Skeletal muscle satellite cell (primary cell): ENCODE data around the gene TAL1. TPM values are rescaled to one million over a fixed set of nuclear protein-coding genes. Genes with fewer than 3 reads are reported as not detected.
"Not testable (repeated sequence)": the region's sequence is repeated elsewhere in the genome, so short reads cannot be mapped to it uniquely, and the experiment has no call there.

Experiments
- H3K27me3 ChIP-seq: 2 replicates; pipeline ENCODE4 v1.7.0; 2013; ENCODE audit warnings: low read length; ENCODE audit not compliant: control insufficient read depth, insufficient read depth
- H3K36me3 ChIP-seq: 2 replicates; pipeline ENCODE4 v1.7.0; 2013; ENCODE audit warnings: mild to moderate bottlenecking, control low read depth, low read length; ENCODE audit not compliant: insufficient read depth
- H3K4me1 ChIP-seq: 2 replicates; pipeline ENCODE4 v1.7.0; 2013; ENCODE audit warnings: low read length; ENCODE audit not compliant: control insufficient read depth, insufficient read depth
- H3K4me2 ChIP-seq: 2 replicates; pipeline ENCODE4 v1.7.0; 2013; ENCODE audit warnings: mild to moderate bottlenecking, low read length
- H3K4me3 ChIP-seq: 2 replicates; pipeline ENCODE4 v1.7.0; 2013; ENCODE audit warnings: low read length
- H3K9ac ChIP-seq: 2 replicates; pipeline ENCODE4 v1.7.0; 2013; ENCODE audit warnings: mild to moderate bottlenecking, low read depth, low read length, moderate library complexity
- H3K9me3 ChIP-seq: replicated peaks from 2 replicates; pipeline ENCODE4 v1.7.0; 2013; ENCODE audit warnings: mild to moderate bottlenecking, control low read depth, low read length
- total RNA-seq: library from RNA; depleted of rRNA; stranded (reverse); fragments of >200 nt; gene quantifications from 2 replicates; pipeline ENCODE4 v1.2.3, GENCODE V29; 2012; rRNA removed

TAL1 gene
- not detected in 2 replicates for total RNA-seq

DNA sequence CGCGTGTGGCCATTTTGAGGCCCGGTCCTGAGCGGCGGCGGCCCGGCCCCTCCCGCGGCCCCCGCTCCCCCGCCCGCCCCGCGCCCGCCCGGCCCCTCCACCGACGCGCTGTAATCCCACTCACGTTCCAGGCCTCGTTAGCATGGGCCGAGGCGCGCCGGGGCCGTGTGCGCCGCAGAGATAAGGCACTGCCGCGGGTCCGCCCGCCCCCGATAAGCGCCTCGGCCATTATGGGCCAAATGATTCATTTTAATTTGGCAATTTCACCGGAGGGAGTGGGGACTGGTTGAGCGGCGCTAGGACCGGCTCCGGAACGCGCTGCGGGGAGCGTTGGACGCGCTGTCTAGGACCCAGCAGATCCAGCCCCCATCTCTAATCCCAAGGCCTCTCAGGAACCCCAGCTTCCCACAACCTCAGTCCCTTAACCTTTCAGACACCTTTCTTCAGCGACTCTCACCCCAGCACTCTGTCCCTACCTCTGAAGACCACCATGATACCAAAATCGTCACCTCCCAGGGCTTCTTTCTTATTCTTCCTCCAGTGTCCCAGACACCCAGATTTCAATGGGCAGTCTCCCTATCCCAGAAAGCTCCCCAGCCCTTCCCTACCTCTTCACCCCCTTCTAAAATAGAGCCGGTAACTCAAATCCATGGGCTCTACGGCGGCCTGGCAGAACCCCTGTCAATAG, at the start of gene TAL1:
TSS of gene TAL1 (minus strand) at position 39 of the 688 bp plus-strand sequence. CDS start 6,337 bp downstream, outside the sequence.
- peak within 1 kb of the TSS; percentile 60 for H3K4me2 ChIP-seq
- H3K36me3 ChIP-seq: no peaks in the 10 kb centered on the region
- H3K9ac ChIP-seq: no peak within 1 kb of the TSS
- peak within 1 kb of the TSS; percentile 14 for H3K4me3 ChIP-seq
- peaks cover 6% of the 10 kb centered on the region for H3K4me1 ChIP-seq
- H3K27me3 ChIP-seq: peaks cover 80% of the 10 kb centered on the region
- no peaks in the 10 kb centered on the region for H3K9me3 ChIP-seq

DNA sequence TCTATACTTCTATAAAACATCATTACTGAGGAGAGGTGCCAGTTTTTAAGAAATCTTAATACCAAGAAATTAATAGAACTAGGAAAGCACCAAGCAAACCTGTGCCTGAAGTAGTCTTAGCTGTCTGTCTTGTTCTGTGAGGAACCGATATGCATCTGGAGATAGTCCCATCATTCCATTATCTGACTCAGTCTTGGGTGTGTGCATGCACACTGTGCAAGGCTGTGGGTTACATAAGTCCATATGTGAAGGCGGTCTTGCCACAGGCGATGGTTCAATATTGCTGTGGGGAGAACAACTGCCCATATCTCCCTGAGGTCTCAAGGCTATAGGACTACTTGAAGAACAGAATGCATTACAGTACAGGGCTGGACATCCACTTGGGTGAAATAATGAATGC, 48.1 kb upstream of the TAL1 start:
- Histone ChIP-seq H3K4me3 (no peak overlapping the region), H3K36me3 (peaks cover 28% of the 10 kb centered on the region), H3K4me1 (no peaks in the 10 kb centered on the region), H3K27me3 (no peaks in the 10 kb centered on the region), H3K9ac (no peak overlapping the region), H3K4me2 (no peak overlapping the region), H3K9me3 (no peaks in the 10 kb centered on the region)

DNA sequence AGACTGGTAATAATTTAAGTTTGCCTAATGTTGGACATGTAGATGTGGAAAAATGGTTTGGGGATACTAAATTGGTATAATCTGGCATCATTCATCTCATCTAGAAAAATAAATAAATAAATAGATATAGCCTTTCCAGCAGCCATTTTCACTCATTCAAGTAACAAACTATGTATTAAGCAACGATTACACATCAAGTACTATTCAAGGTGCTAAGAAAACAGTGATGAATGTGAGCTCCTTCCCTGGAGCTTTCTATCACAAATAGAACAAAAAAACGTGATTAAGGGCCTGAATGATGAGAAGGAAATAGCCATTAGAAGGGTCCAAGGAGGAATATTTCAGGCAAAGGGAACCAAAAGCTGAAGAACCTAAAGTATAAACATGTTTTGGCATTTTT, 44.8 kb upstream of the TAL1 start:
- Histone ChIP-seq H3K4me2 (no peak overlapping the region), H3K9ac (no peak overlapping the region), H3K4me3 (no peak overlapping the region), H3K27me3 (no peaks in the 10 kb centered on the region), H3K4me1 (no peaks in the 10 kb centered on the region), H3K9me3 (no peaks in the 10 kb centered on the region), H3K36me3 (peaks cover 21% of the 10 kb centered on the region)

DNA sequence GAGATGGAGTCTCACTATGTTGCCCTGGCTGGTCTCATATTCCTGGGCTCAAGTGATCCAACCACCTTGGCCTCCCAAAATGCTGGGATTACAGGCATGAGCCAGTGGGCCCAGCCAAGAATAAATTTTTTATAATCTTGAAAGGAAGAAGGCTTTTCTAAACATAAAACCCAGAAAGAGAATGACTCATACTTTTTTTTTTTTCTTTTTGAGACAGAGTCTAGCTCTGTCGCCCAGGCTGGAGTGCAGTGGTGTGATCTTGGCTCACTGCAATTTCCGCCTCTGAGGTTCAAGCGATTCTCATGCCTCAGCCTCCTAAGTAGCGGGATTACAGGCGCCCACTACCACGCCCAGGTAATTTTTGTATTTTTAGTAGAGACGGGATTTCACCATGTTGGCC, 43.8 kb upstream of the TAL1 start:
- H3K4me3 ChIP-seq, H3K9ac ChIP-seq, H3K27me3 ChIP-seq, H3K4me1 ChIP-seq, H3K4me2 ChIP-seq, H3K9me3 ChIP-seq: not testable (repeated sequence)
- peaks cover 19% of the 10 kb centered on the region for H3K36me3 ChIP-seq

DNA sequence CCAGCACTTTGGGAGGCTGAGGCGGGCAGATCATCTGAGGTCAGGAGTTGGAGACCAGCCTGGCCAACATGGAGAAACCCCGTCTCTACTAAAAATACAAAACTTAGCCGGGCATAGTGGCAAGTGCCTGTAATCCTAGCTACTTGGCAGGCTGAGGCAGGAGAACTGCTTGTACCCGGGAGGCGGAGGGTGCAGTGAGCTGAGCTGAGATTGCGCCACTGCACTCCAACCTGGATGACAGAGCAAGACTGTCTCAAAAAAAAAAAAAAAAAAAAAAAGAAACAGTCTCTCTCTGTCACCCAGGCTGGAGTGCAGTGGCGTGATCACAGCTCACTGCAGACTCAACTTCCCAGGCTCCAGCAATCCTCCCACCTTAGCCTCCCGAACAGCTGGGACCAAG, 33.5 kb upstream of the TAL1 start:
- not testable (repeated sequence) for H3K27me3 ChIP-seq, H3K4me1 ChIP-seq, H3K9me3 ChIP-seq, H3K4me3 ChIP-seq, H3K4me2 ChIP-seq, H3K9ac ChIP-seq
- peaks cover 28% of the 10 kb centered on the region for H3K36me3 ChIP-seq

DNA sequence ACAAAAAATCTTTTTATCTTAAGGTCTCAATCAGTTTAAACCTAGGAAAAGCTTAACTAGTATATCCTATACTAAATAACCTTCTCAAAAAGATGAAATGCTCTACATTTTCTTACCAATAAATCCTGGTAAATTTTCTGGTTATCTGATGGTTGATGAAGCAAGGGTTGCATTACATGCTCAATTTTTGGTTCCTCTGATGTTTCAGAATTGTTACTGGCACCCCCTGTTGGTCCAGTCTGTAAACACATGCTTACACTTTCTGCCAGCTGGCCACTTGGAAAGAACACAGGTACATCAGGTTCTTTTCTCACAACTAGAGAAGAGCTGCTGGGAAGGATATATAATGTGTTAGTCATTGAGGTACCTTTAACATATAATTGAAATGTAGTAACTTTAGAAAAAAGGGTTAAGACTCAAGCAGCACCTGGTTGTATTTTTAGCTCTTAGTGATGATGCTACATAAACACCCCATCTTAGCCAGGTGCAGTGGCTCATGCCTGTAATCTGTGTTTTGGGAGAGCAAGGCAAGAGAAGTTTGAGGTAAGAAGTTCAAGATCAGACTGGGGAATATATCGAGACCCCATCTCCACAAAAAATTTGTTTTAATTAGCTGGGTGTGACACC, 30.9 kb upstream of the TAL1 start:
- Histone ChIP-seq H3K9me3 (no peaks in the 10 kb centered on the region), H3K36me3 (peaks cover 27% of the 10 kb centered on the region), H3K4me1 (no peaks in the 10 kb centered on the region), H3K27me3 (no peaks in the 10 kb centered on the region), H3K4me2 (no peak overlapping the region), H3K9ac (no peak overlapping the region), H3K4me3 (no peak overlapping the region)

DNA sequence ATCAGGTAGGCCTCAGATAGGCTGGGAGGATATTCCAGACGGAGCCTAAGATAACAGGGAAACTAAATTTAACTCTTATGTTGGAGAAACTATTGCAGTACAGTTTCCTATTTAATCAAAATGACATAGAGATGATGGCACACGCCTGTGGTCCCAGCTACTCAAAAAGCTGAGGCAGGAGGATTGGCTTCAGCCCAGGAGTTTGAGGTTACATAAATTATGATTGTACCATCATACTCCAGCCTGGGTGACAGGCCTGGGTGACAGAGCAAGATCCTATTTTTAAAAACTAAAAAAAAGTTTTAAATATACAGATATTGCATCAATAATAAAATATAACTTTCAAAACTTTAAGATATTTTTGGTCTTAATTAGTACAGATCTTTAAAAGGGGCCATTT, 25.2 kb upstream of the TAL1 start:
- Histone ChIP-seq H3K4me2 (no peak overlapping the region), H3K9ac (no peak overlapping the region), H3K4me3 (no peak overlapping the region), H3K36me3 (peaks cover 12% of the 10 kb centered on the region), H3K27me3 (no peaks in the 10 kb centered on the region), H3K9me3 (no peaks in the 10 kb centered on the region), H3K4me1 (no peaks in the 10 kb centered on the region)

DNA sequence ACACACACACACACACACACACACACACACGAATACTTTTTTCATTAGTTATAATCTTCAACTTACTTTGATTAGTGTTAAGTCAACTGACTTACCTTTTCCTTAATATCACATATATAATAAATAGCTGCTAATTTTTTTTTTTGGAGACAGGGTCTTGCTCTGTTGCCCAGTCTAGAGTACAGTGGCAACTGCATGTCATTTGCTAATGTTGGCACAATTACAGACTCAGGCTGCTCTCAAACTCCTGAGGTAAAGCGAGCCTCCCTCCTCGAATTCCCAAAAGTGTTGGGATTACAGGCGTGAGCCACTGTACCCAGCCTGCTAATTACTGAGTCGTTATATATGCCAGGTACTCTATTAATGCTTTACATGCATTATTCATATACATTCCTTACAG, 20.8 kb upstream of the TAL1 start:
- Histone ChIP-seq H3K4me1 (no peaks in the 10 kb centered on the region), H3K4me3 (no peak overlapping the region), H3K9ac (no peak overlapping the region), H3K4me2 (no peak overlapping the region), H3K9me3 (no peaks in the 10 kb centered on the region), H3K27me3 (no peaks in the 10 kb centered on the region), H3K36me3 (peaks cover 10% of the 10 kb centered on the region)

DNA sequence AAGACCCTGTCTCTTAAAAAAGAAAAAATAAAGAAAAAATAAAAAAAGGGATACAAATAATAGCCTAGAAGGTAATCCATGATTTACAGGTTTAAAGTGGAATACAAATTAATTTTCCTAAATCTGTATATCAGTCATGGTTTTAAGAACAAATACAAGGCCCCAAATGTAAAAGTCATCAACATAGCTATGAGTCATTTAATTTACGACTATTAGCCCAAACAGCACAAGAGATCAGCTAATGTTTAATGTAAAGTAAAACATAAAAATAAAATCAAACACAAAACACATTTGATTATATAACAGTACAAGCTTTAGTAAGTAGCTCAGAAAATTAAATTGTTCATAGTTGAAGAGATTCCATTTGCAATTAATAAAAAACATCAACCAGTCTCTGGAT, 20.3 kb upstream of the TAL1 start:
- H3K4me3 ChIP-seq: no peak overlapping the region
- no peak overlapping the region for H3K9ac ChIP-seq
- no peaks in the 10 kb centered on the region for H3K9me3 ChIP-seq
- H3K27me3 ChIP-seq: no peaks in the 10 kb centered on the region
- peaks cover 8% of the 10 kb centered on the region for H3K36me3 ChIP-seq
- H3K4me1 ChIP-seq: no peaks in the 10 kb centered on the region
- no peak overlapping the region for H3K4me2 ChIP-seq

DNA sequence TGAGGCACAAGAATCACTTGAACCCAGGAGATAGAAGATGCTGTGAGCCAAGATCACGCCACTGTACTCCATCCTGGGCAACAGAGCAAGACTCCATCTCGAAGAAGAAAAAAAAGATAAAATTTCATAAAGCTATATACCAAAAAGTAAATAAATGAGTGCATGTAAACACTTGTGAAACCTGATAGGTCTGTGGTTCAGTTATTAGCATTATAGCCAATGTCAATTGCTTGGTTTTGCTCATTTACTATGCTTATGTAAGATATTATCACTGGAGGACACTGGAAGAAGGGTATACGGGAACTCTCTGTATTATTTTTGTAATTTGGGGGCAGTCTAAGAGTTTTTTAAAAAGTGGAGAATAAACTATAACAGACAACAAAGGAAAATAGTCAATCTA, 17.7 kb upstream of the TAL1 start:
- peaks cover 8% of the 10 kb centered on the region for H3K36me3 ChIP-seq
- peaks cover 9% of the 10 kb centered on the region for H3K27me3 ChIP-seq
- no peak overlapping the region for H3K9ac ChIP-seq
- H3K4me2 ChIP-seq: no peak overlapping the region
- H3K4me3 ChIP-seq: no peak overlapping the region
- H3K4me1 ChIP-seq: no peaks in the 10 kb centered on the region
- H3K9me3 ChIP-seq: no peaks in the 10 kb centered on the region

DNA sequence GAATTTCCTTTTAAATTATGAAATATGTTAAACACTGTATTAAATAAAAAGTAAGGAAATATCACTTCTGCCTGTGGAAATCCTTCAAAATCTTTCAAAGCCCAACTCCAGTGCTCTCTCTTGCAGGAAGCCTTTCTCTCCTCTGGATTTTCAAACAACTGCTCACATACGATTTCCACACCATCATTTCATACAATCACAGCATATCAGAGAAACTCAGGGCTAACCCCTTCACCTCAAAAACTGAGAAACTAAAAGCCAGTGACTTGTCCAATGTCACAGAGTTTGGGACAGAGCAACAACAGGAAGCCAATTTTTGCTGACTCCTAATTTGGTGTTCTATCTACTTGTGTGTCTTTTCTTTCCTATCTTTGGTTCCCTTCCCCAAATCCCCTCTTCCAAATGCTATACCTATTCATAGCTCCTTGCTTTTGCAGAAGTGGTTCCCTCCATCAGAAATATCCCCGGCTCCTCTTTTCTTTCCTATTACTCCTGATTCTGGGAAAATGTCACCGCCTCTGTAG, 12.4 kb upstream of the TAL1 start:
- no peaks in the 10 kb centered on the region for H3K9me3 ChIP-seq
- peaks cover 46% of the 10 kb centered on the region for H3K27me3 ChIP-seq
- H3K4me3 ChIP-seq: no peak overlapping the region
- H3K9ac ChIP-seq: no peak overlapping the region
- H3K4me2 ChIP-seq: no peak overlapping the region
- no peaks in the 10 kb centered on the region for H3K36me3 ChIP-seq
- H3K4me1 ChIP-seq: no peaks in the 10 kb centered on the region

DNA sequence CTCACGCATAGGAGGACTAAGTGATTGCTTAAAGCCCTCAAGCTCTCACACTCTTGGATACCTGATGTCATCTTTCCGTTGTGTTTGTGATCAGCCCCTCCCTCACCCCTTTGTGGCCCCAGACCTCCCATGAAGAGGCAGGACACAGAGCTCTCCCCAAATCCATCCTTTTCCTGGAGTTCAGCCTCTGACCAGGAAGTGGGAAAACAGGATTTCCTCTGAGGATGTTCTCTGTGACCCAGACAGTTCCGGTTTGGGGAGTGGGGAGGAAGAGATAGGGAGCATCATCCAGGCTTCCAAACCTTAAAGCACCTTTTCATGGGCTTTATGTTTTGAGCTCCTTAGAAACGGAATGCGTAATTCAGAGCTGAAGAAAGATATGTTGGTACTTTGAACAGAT, 11.9 kb upstream of the TAL1 start:
- H3K4me3 ChIP-seq: no peak overlapping the region
- H3K27me3 ChIP-seq: peaks cover 50% of the 10 kb centered on the region

More for the DNA sequence above, 11.9 kb upstream of the TAL1 start:
- H3K36me3 ChIP-seq: no peaks in the 10 kb centered on the region
- H3K4me1 ChIP-seq: no peaks in the 10 kb centered on the region
- no peaks in the 10 kb centered on the region for H3K9me3 ChIP-seq
- no peak overlapping the region for H3K9ac ChIP-seq
- H3K4me2 ChIP-seq: no peak overlapping the region
